ENCODE measurements around the gene EID2B. TPM values are rescaled to one million over a fixed set of nuclear protein-coding genes. Genes with fewer than 3 reads are reported as not detected.

The EID2B gene
- total and polyA plus RNA-seq, 2 of the 13 experiments (the other 11 are each of a cell fraction or from before 2014, with no cell fraction given) = 2.5 to 3.7 TPM

GRCh38 chr19:39506944-39507714 is 25.5 kb downstream of the EID2B start (continued):
- TF ChIP-seq PRDM15 (CRISPR knock-in tag; IDR thresholded peaks at IDR 0.05) (peak; percentile 79), SRSF4 (IDR thresholded peaks at IDR 0.05; ENCODE audit: low read depth, low read length, poor library complexity, severe bottlenecking) (no peak), ZNF780A (CRISPR knock-in tag; IDR thresholded peaks at IDR 0.05) (peak; percentile 83; the same call in 1 of the 2 replicates), ZNF547 (CRISPR knock-in tag; IDR thresholded peaks at IDR 0.05) (peak; percentile 95), ZFY (CRISPR knock-in tag; IDR thresholded peaks at IDR 0.05) (peak; percentile 78), NCOA5 (CRISPR knock-in tag; IDR thresholded peaks at IDR 0.05) (no peak), ZNF629 (CRISPR knock-in tag; conservative IDR thresholded peaks at IDR 0.05) (peak; percentile 57), E2F5 (CRISPR knock-in tag; conservative IDR thresholded peaks at IDR 0.05) (peak; percentile 61; the same call in 1 of the 2 replicates), PHF8 (CRISPR knock-in tag; IDR thresholded peaks at IDR 0.05) (peak; percentile 48), FOXM1 (CRISPR knock-in tag; IDR thresholded peaks at IDR 0.05) (peak; percentile 89), ZNF138 (CRISPR knock-in tag; IDR thresholded peaks at IDR 0.05; ENCODE audit: low read depth) (peak; percentile 98), CREBL2 (CRISPR knock-in tag; IDR thresholded peaks at IDR 0.05; ENCODE audit: borderline replicate concordance) (peak; percentile 93; the same call in 1 of the 2 replicates), CHCHD3 (CRISPR knock-in tag; IDR thresholded peaks at IDR 0.05) (peak; percentile 84), WIZ (CRISPR knock-in tag; IDR thresholded peaks at IDR 0.05) (0 out of 2 replicates have a peak, but pooled peaks have one; percentile 59), STAT5B (CRISPR knock-in tag; IDR thresholded peaks at IDR 0.05) (no peak), PHF5A (CRISPR knock-in tag; IDR thresholded peaks at IDR 0.05; ENCODE audit: low read depth, unreplicated experiment) (no peak), ZNF740 (CRISPR knock-in tag; IDR thresholded peaks at IDR 0.05) (peak; percentile 54; the same call in 1 of the 2 replicates), ZNF205 (CRISPR knock-in tag; IDR thresholded peaks at IDR 0.05) (peak; percentile 42; the same call in 1 of the 2 replicates), ZNF367 (CRISPR knock-in tag; IDR thresholded peaks at IDR 0.05; ENCODE audit: borderline replicate concordance) (peak; percentile 97; the same call in 1 of the 2 replicates), ZNF530 (CRISPR knock-in tag; IDR thresholded peaks at IDR 0.05; ENCODE audit: low read depth) (no peak)

Measured in HepG2 (cell line).